Brain microvascular endothelial cell (primary cell): ENCODE results near the gene DTHD1.
A peak's percentile ranks its signal among the peaks of the same experiment; 100 is the strongest.

Experiments
- DNase-seq: peaks from one replicate; pipeline ENCODE4 v3.0.0-alpha.2; 2020
- H3K27ac ChIP-seq: fragments of 250-450 bp; sonication (Bioruptor Pico); 2 replicates; pipeline ENCODE4 v1.5.1; 2020; ENCODE audit warnings: mild to moderate bottlenecking, moderate library complexity
- H3K27me3 ChIP-seq: fragments of 250-450 bp; sonication (Bioruptor Pico); replicated peaks from 2 replicates; pipeline ENCODE4 v1.5.1; 2020; ENCODE audit warnings: mild to moderate bottlenecking
- H3K36me3 ChIP-seq: fragments of 250-450 bp; sonication (Bioruptor Pico); replicated peaks from 2 replicates; pipeline ENCODE4 v1.5.1; 2020; ENCODE audit warnings: mild to moderate bottlenecking
- H3K4me3 ChIP-seq: 2 replicates; pipeline ENCODE4 v1.5.1; 2011; ENCODE audit warnings: low read depth, mild to moderate bottlenecking, control low read depth, low read length, moderate library complexity
- in situ Hi-C: cut with HindIII; loops from 2 replicates; pipeline ENCODE4 v1.10.0; 2017; ENCODE audit warnings: low sequenced_read_pairs, low pct_ligation_motif_present
- TF ChIP-seq, protein P1 (sequence below): IDR thresholded peaks from 2 replicates; pipeline ENCODE4 v1.5.1; 2011; ENCODE audit warnings: low read depth, mild to moderate bottlenecking, moderate library complexity, low read length, control low read depth, inconsistent platforms; ENCODE audit errors: missing control alignments

DTHD1 gene

DNA sequence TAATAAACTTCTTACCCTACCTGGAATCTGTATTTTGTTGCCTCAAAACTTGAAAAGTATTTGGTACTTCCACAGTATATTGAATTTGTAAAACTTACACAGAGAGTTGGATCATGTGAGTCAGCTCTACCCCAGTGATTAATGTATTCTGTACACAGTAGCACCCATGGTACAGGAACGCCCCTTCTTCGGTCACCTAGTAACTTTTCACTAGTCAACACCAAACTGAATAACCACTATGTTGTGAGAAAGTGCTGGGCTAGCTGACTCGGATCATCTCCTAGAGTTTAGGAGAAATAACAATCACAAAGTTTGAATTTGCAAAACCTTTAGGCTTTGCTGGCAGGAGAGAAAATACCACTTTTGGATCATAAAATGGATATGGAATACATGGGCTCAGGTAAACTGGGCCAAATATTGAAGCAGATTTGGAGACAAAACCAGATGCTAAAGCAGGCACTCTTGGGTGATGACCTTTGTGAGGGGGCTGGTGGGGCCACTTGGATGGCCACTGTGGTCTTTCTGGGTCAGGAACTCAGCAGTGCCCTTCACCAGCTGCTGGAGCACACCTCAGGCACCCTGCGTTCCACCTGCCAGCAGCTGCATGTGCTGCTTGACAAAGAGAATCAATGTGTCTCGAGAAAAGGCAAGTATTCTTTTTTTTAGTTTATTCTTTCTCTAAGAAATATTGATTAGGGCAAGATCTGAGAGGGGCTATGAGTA is at the start of gene DTHD1:
DTHD1 (plus strand) TSS at position 233 of the 723 bp plus-strand sequence; CDS start at position 376, 143 bp downstream.
- Histone ChIP-seq H3K36me3 (no peaks in the 10 kb centered on the region), H3K27me3 (no peaks in the 10 kb centered on the region), H3K27ac (no peak within 1 kb of the TSS), H3K4me3 (no peak within 1 kb of the TSS)
- TF ChIP-seq, protein P1, sequence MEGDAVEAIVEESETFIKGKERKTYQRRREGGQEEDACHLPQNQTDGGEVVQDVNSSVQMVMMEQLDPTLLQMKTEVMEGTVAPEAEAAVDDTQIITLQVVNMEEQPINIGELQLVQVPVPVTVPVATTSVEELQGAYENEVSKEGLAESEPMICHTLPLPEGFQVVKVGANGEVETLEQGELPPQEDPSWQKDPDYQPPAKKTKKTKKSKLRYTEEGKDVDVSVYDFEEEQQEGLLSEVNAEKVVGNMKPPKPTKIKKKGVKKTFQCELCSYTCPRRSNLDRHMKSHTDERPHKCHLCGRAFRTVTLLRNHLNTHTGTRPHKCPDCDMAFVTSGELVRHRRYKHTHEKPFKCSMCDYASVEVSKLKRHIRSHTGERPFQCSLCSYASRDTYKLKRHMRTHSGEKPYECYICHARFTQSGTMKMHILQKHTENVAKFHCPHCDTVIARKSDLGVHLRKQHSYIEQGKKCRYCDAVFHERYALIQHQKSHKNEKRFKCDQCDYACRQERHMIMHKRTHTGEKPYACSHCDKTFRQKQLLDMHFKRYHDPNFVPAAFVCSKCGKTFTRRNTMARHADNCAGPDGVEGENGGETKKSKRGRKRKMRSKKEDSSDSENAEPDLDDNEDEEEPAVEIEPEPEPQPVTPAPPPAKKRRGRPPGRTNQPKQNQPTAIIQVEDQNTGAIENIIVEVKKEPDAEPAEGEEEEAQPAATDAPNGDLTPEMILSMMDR: no peak
- DNase-seq: no peak
- in situ Hi-C loops: no loop called here

DNA sequence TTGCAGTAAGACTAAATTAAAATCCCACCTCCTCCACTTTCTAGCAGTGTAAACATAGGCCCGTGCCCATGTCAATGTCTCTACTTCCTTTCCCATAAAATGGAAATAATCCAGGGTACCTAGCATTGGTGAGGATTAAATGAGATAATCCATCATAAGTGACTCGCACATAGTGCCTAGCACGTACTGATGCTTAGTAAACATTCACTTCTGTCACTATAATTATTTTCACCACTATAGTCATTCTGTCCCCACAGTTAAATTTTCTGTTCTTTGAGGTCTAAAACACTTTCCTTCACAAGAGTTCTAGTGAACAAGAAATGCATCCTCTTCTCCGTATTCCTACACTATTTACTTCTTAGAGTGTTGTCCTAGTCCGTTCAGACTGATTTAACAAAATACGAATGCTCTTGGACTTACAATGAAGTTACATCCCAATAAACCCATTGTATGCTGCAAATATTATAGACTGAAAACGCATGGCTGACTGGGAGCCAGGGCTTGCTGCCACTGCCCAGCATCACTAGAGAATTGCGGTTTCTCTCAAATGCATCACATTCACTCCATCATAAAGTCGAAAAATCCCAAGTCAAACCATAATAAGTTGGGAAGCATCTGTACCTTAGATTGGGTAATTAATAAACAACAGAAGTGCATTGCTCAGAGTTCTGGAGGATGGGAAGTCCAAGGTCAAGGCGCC is 47.7 kb upstream of the DTHD1 start:
- DNase-seq: no peak
- TF ChIP-seq, protein P1: no peak
- in situ Hi-C loops: no loop called here
- no peak overlapping the region for H3K4me3 ChIP-seq
- no peaks in the 10 kb centered on the region for H3K36me3 ChIP-seq
- H3K27me3 ChIP-seq: no peaks in the 10 kb centered on the region
- H3K27ac ChIP-seq: no peak overlapping the region

DNA sequence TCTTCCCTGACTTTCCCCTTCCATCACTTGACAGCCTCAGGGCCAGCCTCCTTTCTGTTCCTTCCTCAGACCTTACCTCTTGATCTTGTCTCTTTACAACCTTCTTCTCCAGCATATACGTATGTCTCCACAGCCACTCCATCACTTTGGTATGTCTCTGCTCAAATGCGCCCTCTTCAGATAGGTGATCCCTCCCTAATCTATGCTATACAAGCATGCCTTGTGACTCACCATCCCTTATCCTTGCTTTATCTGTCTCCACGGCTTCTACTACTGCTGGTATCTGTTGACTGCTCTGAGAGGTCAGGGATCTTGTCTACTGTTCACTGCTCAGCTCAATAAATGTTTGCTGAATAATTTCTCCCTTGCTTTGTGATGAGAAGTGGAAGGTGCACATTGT is 46.1 kb upstream of the DTHD1 start:
- in situ Hi-C loops: no loop called here
- Histone ChIP-seq H3K27me3 (no peaks in the 10 kb centered on the region), H3K27ac (no peak overlapping the region), H3K36me3 (no peaks in the 10 kb centered on the region), H3K4me3 (no peak overlapping the region)
- TF ChIP-seq, protein P1: peak; percentile 18
- DNase-seq: peak; percentile 18

DNA sequence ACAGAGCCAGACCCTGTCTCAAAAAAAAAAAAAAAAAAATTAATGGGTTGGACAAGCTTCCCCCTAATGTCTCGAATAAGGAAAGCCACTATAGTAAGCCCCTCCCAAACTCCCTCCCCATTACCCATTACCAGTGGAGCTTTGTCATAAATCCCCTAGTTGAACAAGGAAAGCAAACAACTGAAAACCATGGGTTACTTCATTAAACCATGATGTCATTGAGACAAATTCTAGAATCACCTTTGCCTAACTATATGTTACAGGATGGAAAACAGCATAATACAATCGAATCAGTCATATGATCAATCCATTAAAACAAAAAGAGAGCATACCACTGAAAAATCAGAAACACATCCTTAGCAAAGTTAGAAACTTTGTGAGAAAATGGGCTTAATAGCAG is 45.3 kb upstream of the DTHD1 start:
- no peaks in the 10 kb centered on the region for H3K27me3 ChIP-seq
- no peak overlapping the region for H3K27ac ChIP-seq
- in situ Hi-C loops: no loop called here
- no peaks in the 10 kb centered on the region for H3K36me3 ChIP-seq
- TF ChIP-seq, protein P1: no peak
- DNase-seq: no peak
- no peak overlapping the region for H3K4me3 ChIP-seq

DNA sequence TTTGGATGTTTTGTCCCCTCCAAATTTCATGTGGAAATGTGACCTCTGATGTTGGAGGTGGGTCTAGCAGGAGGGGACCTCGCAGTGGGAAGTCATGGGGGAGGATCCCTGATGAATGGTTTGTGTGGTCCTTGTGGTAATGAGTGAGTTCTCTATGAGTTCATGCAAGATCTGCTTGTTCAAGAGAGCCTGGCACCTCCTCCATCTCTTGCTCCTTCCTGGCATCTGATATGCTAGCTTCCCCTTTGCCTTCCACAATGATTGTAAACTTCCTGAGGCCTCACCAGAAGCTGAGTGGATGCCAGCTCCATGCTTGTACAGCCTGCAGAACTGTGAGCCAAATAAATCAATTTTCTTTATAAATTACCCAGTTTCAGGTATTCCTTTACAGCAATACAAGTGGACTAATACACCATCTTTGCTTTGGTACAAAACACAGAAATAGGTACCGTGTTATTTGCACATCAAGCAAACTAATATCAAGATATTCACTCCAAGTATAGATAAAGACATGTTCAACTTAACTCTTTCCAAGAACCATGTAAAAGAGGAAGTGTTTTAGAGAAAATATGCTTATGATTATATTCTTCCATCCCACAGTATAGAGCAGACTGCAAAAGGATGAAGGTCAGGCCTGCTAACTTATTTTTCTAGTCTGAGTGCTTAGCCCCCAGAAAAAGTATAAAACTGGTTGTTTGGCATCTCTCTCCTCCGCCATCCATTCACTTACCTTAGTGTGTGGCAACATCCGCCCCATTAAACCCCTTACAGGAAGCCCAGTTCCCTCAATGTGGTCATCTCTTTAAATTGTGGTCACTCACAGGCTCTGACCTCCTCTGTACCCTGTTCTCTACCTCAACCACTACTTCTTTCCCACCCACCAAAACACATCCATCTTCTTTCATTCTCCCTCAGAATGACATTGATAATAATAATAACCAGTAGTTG is 43.8 kb upstream of the DTHD1 start:
- Histone ChIP-seq H3K36me3 (no peaks in the 10 kb centered on the region), H3K4me3 (no peak overlapping the region), H3K27me3 (no peaks in the 10 kb centered on the region), H3K27ac (no peak overlapping the region)
- TF ChIP-seq, protein P1: no peak
- in situ Hi-C loops: no loop called here
- DNase-seq: no peak
